ENCODE data around the gene KCNB1.

KCNB1 gene

DNA sequence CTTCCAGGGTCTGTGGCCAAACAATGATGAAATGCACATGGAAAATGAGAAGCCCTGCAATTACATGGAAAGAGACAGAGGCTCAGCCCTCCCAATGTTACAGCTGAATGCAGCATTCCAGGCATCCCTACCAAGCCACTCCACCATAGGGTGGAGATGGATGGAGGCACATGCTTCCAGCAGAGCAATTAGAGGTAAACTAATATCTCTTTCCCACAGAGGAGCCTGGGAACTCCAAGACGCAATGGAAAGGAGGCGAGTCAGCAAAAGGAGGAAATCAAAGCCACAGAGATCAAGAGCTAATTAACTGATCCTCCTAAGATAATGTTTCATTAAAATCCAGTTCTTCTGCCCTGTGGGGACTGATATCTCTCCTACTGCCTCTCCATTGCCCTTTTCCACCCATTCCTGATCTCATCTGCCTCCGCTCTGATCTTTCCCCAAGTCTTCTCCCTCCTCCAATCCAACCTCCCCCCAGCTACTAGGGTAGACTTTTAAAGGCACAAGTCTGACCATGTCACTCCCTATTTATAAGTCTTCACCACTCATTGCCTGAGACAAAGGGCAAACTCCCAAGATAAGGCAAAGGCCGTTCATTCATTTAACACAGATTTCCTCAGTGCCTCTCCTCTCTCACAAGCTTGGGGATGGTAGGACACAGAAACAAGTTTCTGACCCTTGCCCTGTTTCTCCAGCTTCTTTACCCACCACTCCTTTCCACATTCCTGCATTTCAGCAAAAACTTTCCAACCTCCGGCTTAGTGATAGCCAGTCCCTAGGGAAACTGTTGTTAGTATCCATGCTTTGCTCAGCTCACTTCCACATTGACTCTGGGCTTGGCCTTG is 14.3 kb upstream of the KCNB1 start:
- DNase-seq: no peak

GRCh38 chr20:49496043-49496442 is 13.6 kb upstream of the KCNB1 start:
- DNase-seq: no peak

DNA sequence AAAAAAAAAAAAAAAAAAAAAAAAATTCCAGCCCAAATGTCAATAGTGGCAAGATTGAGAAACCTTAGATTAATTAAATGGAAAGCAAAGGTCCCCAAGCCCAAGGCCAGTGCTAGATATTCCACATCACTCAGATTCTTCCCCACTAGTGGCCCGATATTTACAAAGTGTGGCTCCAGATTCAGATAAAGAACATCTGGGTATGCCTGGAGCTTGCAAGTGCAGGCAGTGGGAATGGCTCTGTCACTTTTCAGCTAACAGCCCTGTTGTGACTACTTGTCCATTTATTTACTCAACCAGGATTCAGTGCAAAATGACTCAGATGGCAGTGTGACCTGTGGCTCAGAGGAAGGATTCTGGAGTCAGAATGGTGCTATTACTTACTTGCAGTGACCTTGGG is 8.2 kb upstream of the KCNB1 start:
- DNase-seq: no peak

DNA sequence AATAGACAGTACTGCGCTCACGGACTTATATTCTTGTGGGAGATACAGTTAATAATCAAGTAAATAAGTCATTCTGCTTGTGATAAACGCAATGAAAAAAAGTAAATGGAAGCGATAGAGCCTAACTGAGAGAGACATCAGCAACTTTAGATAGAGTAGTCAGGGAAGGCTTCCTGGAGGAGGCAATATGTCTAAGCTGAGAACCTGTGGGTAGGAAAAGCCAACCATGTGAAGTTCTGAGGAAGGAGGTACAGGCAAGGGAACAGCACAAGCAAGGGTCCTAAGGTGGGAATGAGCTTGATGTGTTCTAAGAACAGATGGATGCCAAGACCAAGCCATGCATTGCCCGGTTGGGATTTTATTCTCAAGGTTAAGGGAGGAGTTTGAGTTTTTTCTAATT is 7.2 kb upstream of the KCNB1 start:
- no peak for DNase-seq

- DNase-seq: no peak
Measured at GRCh38 chr20:49486064-49486463, 3.6 kb upstream of the KCNB1 start.

GRCh38 chr20:49485563-49485962 is 3.1 kb upstream of the KCNB1 start:
- DNase-seq: no peak

GRCh38 chr20:49484180-49485140 is 2.0 kb upstream of the KCNB1 start:
- peak; percentile 35 to 50 for DNase-seq

GRCh38 chr20:49483696-49484123 is 1.2 kb upstream of the KCNB1 start:
- no peak for DNase-seq

GRCh38 chr20:49483018-49483695 is 689 bp upstream of the KCNB1 start:
- no peak for DNase-seq

GRCh38 chr20:49482173-49482572 is 295 bp downstream of the KCNB1 start:
- no peak for DNase-seq

- DNase-seq: no peak
Measured at GRCh38 chr20:49481116-49481515, 1.4 kb downstream of the KCNB1 start.

- DNase-seq: no peak
Measured at GRCh38 chr20:49480236-49480635, 2.2 kb downstream of the KCNB1 start.

- no peak for DNase-seq
Measured at GRCh38 chr20:49479785-49480184, 2.7 kb downstream of the KCNB1 start.

DNA sequence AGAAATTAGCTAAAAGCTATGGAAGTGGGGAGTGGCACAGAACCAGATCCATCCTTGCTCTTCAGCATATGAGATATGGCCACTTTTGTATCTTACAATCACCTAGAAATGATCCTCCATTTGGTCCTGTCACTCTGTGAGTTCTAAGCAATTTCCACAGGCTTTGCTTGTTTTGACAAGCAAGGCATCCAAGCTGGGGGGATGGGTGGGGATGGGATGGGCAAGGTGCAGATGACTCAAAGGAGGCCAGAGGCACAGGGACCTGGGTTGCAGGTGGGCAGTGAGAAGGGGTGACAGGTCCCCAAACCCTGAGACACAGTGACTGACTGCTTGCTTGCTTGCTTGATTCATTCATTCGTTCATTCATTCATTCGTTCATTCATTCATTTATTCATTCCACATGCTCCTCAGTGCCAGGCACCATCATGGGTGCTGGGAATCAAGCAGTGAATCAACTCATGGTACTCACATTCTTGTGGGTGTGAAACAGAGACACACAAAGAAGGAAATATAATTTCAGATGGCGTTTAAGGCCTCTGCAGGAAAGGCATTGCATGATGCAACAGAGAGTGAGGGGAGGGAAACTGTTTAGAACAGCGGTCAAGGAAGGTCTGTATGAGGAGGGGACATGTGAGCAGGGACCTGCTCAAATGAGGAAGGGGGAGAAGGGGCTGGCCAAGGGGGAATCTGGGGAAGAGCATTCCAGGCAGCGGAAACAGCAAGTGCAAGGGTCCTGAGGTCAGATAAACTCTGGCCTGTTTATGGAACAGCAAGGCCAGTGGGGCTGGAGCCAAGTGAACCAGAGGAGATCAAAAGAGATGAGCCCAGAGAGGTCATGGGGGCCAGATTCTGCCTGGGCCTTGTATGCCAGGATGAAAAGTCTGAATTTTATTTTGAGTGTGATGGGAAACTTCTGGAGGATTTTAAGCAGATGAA is 3.4 kb downstream of the KCNB1 start:
- no peak for DNase-seq

DNA sequence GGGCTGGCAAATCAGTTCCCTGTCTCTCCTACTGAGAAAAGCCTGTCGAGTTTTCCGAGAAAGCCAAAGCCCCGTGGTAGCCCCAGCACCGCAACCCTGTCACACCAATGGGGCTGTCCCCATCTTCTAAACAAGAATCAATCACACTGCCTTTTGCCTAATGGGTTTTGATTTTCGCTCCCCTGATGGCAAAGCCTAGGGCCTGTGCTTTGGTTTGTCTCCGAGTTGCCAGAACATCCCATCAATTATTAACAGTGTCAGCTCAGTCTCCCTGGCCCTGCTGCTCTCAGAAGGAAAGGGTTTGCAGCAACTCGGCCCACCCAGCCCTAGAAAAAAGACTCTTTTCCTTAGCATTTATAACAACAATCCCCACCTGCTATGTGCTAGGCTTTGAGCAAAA is 4.2 kb downstream of the KCNB1 start:
- DNase-seq: no peak

DNA sequence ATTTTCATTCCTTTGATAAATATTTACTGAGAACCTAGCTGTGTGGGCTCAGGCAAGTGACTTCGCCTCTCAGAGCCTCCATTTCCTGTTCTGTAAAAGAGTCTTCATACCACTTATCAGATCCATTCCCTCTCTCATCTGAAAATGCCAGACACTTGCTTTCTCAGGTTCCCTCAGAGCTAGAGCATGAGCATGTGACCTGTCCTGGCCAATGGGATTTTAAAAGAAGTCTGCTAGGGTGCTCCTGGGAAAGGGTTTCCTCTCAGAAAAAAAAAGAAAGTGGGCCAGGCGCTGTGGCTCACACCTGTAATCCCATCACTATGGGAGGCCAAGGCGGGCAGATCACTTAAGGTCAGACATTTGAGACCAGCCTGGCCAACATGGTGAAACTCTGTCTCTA is 5.3 kb downstream of the KCNB1 start:
- no peak for DNase-seq

DNA sequence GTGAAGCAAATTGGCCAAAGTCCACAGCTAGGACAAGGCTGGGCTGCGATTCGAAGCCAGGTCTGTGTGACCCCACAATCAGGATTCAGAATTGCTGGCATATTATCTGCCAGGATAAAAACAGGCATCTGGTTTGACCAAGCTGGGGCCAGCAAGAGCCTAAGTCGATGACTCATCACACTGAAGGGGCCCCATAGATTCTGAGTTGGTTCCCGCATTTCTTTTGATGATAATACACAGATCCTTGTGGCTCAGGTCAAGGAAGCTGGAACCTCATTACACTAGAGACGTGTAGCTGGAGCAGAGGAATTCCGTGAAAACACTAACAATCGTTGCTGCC is 6.5 kb downstream of the KCNB1 start:
- no peak for DNase-seq

DNA sequence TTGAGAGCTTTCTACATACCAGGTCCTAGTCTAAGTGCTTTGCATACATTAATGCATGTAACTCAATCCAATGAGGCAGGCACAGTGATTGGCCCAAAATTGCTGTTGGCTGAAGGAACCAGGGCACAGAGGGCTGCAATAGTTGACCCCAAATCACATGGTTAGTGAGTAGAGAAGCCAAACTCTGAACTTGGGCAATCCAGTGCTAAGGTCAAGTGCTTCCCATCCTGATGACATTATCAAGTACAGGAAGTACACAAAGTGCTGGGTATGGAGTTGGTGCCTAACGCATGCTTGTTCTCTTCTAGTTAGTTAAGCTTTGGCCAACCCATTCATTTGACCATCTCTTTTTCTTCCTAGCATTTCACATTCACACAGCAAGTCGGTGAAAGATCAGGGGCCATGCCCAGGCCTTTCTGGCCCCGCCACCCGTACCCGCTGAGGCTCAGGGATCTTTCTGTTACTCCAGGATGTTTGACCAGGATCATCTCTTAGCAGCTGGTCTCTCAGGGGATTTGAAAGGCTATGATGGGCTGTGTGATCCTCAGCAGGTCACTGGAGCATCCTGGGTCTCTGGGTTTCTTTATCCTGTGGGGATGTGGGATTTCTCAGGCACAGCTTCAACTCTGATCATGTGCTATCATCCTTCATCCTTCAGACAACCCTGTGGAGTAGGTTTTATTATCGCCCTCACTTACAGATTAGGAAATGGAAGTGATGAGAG is 7.0 kb downstream of the KCNB1 start:
- DNase-seq: peak; percentile 4 to 13

DNA sequence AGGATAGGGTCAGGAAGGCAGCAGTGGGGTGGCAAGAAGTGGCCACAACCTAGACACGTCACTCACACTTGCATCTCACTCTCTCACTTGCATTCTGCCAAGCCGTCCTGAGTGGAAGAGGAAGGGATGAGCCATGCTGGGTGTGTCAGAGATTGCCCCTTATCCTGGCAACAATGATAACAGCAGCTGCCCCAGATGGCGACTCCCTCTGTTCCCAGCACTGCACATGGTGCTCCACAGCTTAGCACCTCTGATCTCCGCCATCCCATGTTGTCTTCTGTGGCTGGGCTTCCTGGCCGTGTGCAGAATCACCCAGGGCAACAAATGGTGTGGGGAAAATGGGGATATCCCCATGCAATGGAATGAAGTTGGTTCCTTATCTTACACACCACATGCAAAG is 11.1 kb downstream of the KCNB1 start:
- no peak for DNase-seq

- DNase-seq: no peak
Measured at GRCh38 chr20:49470922-49471321, 11.5 kb downstream of the KCNB1 start.

GRCh38 chr20:49469060-49469459 is 13.4 kb downstream of the KCNB1 start:
- no peak for DNase-seq

DNA sequence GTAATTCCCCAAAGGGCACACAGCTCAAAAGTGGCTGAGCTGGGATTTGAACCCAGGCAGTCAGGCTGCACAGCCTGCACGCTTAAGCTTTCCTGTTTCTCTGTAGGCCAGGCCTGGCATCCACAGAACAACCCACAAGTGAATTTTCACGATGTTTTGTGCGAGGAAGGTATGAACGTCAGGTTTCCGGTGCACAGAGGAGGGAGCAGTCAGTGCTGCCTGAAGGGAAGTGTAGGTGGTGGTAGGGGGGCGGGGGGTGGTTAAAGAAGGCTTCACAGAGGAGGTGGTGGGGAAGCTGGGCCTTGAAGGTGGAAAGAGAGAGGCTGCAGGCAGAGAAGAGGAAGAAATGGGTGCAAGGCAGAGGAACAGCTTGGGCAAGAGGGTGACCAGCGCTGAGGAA is 14.1 kb downstream of the KCNB1 start:
- DNase-seq: no peak
